Neural progenitor cell (in vitro differentiated cells): ENCODE data around the gene PARVG. TPM values are rescaled to one million over a fixed set of nuclear protein-coding genes. Genes with fewer than 3 reads are reported as not detected.

Experiments
- DNase-seq: peaks from one replicate; pipeline ENCODE4 v3.0.0-alpha.2; 2016; ENCODE audit warnings: low spot score
- H2AFZ ChIP-seq: fragments of 200-600 bp; sonication (generic); replicated peaks from 2 replicates; pipeline ENCODE4 v1.6.1; 2016; ENCODE audit warnings: antibody characterized with exemption
- H3F3A ChIP-seq: fragments of 200-600 bp; sonication (generic); 2 replicates; pipeline ENCODE4 v1.6.1; 2016; ENCODE audit warnings: antibody characterized with exemption, low read depth
- H3K27ac ChIP-seq: fragments of 200-600 bp; sonication (generic); 2 replicates; pipeline ENCODE4 v1.5.1; 2016; ENCODE audit warnings: mild to moderate bottlenecking
- H3K27me3 ChIP-seq: fragments of 200-600 bp; sonication (generic); 2 replicates; pipeline ENCODE4 v1.6.1; 2016; ENCODE audit warnings: mild to moderate bottlenecking, moderate library complexity
- H3K36me3 ChIP-seq: fragments of 200-600 bp; sonication (generic); 2 replicates; pipeline ENCODE4 v1.5.1; 2016
- H3K4me1 ChIP-seq: fragments of 200-600 bp; sonication (generic); 2 replicates; pipeline ENCODE4 v1.6.1; 2016; ENCODE audit warnings: mixed run types
- H3K4me2 ChIP-seq: fragments of 200-600 bp; sonication (generic); 2 replicates; pipeline ENCODE4 v1.6.1; 2016
- H3K4me3 ChIP-seq: fragments of 200-600 bp; sonication (generic); 2 replicates; pipeline ENCODE4 v1.5.1; 2016
- H3K79me2 ChIP-seq: fragments of 200-600 bp; sonication (generic); 2 replicates; pipeline ENCODE4 v1.6.1; 2016; ENCODE audit warnings: low read depth
- H3K9ac ChIP-seq: fragments of 200-600 bp; sonication (generic); 2 replicates; pipeline ENCODE4 v1.6.1; 2016
- H3K9me3 ChIP-seq: fragments of 200-600 bp; sonication (generic); 2 replicates; pipeline ENCODE4 v1.5.1; 2016; ENCODE audit warnings: low read depth
- H4K20me1 ChIP-seq: fragments of 200-600 bp; sonication (generic); 2 replicates; pipeline ENCODE4 v1.6.1; 2016; ENCODE audit warnings: low read depth
- H3K27ac Mint-ChIP-seq: 3 replicates; pipeline ENCODE4 v1.8.0; 2021; ENCODE audit warnings: mixed read lengths
- H3K27me3 Mint-ChIP-seq: 2 replicates; pipeline ENCODE4 v1.8.0; 2022; ENCODE audit warnings: low read depth, mild to moderate bottlenecking, inconsistent platforms, moderate library complexity, mixed read lengths; ENCODE audit not compliant: insufficient read depth
- H3K36me3 Mint-ChIP-seq: 3 replicates; pipeline ENCODE4 v1.8.0; 2021; ENCODE audit warnings: mixed read lengths
- H3K4me1 Mint-ChIP-seq: 3 replicates; pipeline ENCODE4 v1.8.0; 2021; ENCODE audit warnings: mixed read lengths
- H3K4me3 Mint-ChIP-seq: 3 replicates; pipeline ENCODE4 v1.8.0; 2021; ENCODE audit warnings: mild to moderate bottlenecking, moderate library complexity, mixed read lengths
- H3K9me3 Mint-ChIP-seq: 3 replicates; pipeline ENCODE4 v1.8.0; 2020; ENCODE audit warnings: mixed read lengths
- CTCF ChIP-seq: fragments of 200-600 bp; sonication (generic); IDR thresholded peaks from 2 replicates; pipeline ENCODE4 v1.5.1; 2017; ENCODE audit warnings: antibody characterized with exemption, mild to moderate bottlenecking
- EZH2 ChIP-seq: fragments of 200-600 bp; sonication (generic); IDR thresholded peaks from 2 replicates; pipeline ENCODE4 v1.6.1; 2017; ENCODE audit warnings: antibody characterized with exemption, mild to moderate bottlenecking, moderate library complexity
- EZH2phosphoT487 ChIP-seq: fragments of 200-600 bp; sonication (generic); IDR thresholded peaks from 2 replicates; pipeline ENCODE4 v1.6.1; 2017; ENCODE audit warnings: antibody characterized with exemption
- total RNA-seq: library from RNA; depleted of rRNA; stranded (reverse); fragments of >200 nt; gene quantifications from 2 replicates; pipeline ENCODE4 v1.2.3, GENCODE V29; 2015; ENCODE audit warnings: low replicate concordance

Gene PARVG
- total RNA-seq, 1 donor from 2014 or later, result not detected

- H3K27me3 Mint-ChIP-seq, result peaks cover 7% of the 10 kb centered on the region
Measured at GRCh38 chr22:44136786-44137185, 43.9 kb upstream of the PARVG start.

GRCh38 chr22:44137415-44137814 lies 43.3 kb upstream of the PARVG start:
- no peaks in the 10 kb centered on the region for H3K79me2 ChIP-seq
- no peak overlapping the region for H3K27ac ChIP-seq
- no peak overlapping the region for H3K4me3 ChIP-seq
- H3K27me3 ChIP-seq, result no peaks in the 10 kb centered on the region
- H3K9ac ChIP-seq, result no peak overlapping the region
- Mint-ChIP-seq H3K27me3 (peaks cover 9% of the 10 kb centered on the region), H3K9me3 (peaks cover 13% of the 10 kb centered on the region), H3K4me3 (no peak overlapping the region), H3K4me1 (peaks cover 6% of the 10 kb centered on the region), H3K36me3 (no peaks in the 10 kb centered on the region), H3K27ac (no peak overlapping the region)
- TF ChIP-seq CTCF, result no peak
- TF ChIP-seq EZH2phosphoT487, result no peak
- no peak for TF ChIP-seq EZH2
- no peak overlapping the region for H2AFZ ChIP-seq
- no peak overlapping the region for H3K4me2 ChIP-seq
- peaks cover 6% of the 10 kb centered on the region for H3K4me1 ChIP-seq
- H4K20me1 ChIP-seq, result no peaks in the 10 kb centered on the region
- no peaks in the 10 kb centered on the region for H3K9me3 ChIP-seq
- no peak for DNase-seq
- H3F3A ChIP-seq, result no peaks in the 10 kb centered on the region
- H3K36me3 ChIP-seq, result no peaks in the 10 kb centered on the region

More at GRCh38 chr22:44136786-44137185, 43.9 kb upstream of the PARVG start:
- Histone ChIP-seq H3K4me2 (no peak overlapping the region), H3K36me3 (no peaks in the 10 kb centered on the region), H3K4me3 (no peak overlapping the region), H3K9me3 (no peaks in the 10 kb centered on the region), H3K27ac (no peak overlapping the region), H4K20me1 (no peaks in the 10 kb centered on the region), H3F3A (no peaks in the 10 kb centered on the region), H3K4me1 (peaks cover 7% of the 10 kb centered on the region), H3K9ac (no peak overlapping the region), H3K79me2 (no peaks in the 10 kb centered on the region), H2AFZ (no peak overlapping the region), H3K27me3 (no peaks in the 10 kb centered on the region)
- Mint-ChIP-seq H3K36me3 (no peaks in the 10 kb centered on the region), H3K4me1 (peaks cover 5% of the 10 kb centered on the region), H3K9me3 (peaks cover 13% of the 10 kb centered on the region), H3K27ac (no peak overlapping the region), H3K4me3 (no peak overlapping the region)
- no peak for TF ChIP-seq EZH2phosphoT487
- no peak for TF ChIP-seq CTCF
- no peak for TF ChIP-seq EZH2
- no peak for DNase-seq

GRCh38 chr22:44139773-44140172 lies 41.0 kb upstream of the PARVG start:
- H3K27me3 ChIP-seq, result no peaks in the 10 kb centered on the region
- Mint-ChIP-seq H3K4me3 (no peak overlapping the region), H3K27ac (no peak overlapping the region), H3K4me1 (peaks cover 16% of the 10 kb centered on the region), H3K36me3 (no peaks in the 10 kb centered on the region), H3K9me3 (peaks cover 13% of the 10 kb centered on the region), H3K27me3 (peaks cover 14% of the 10 kb centered on the region)
- H3K36me3 ChIP-seq, result no peaks in the 10 kb centered on the region
- no peak for DNase-seq
- no peaks in the 10 kb centered on the region for H3K79me2 ChIP-seq
- H3K9me3 ChIP-seq, result no peaks in the 10 kb centered on the region
- no peak overlapping the region for H3K4me3 ChIP-seq
- no peak overlapping the region for H3K4me2 ChIP-seq
- H3F3A ChIP-seq, result peaks cover under 1% of the 10 kb centered on the region
- no peak overlapping the region for H3K27ac ChIP-seq
- H3K4me1 ChIP-seq, result peaks cover 16% of the 10 kb centered on the region
- no peak overlapping the region for H2AFZ ChIP-seq
- H3K9ac ChIP-seq, result no peak overlapping the region
- TF ChIP-seq CTCF (no peak), EZH2 (no peak), EZH2phosphoT487 (no peak)
- no peaks in the 10 kb centered on the region for H4K20me1 ChIP-seq
